ENCODE measurements around the gene MNT. TPM values are rescaled to one million over a fixed set of nuclear protein-coding genes. Genes with fewer than 3 reads are reported as not detected.

Gene MNT
- total RNA-seq, 1 experiment from 2014 or later, result 49.6 TPM

DNA sequence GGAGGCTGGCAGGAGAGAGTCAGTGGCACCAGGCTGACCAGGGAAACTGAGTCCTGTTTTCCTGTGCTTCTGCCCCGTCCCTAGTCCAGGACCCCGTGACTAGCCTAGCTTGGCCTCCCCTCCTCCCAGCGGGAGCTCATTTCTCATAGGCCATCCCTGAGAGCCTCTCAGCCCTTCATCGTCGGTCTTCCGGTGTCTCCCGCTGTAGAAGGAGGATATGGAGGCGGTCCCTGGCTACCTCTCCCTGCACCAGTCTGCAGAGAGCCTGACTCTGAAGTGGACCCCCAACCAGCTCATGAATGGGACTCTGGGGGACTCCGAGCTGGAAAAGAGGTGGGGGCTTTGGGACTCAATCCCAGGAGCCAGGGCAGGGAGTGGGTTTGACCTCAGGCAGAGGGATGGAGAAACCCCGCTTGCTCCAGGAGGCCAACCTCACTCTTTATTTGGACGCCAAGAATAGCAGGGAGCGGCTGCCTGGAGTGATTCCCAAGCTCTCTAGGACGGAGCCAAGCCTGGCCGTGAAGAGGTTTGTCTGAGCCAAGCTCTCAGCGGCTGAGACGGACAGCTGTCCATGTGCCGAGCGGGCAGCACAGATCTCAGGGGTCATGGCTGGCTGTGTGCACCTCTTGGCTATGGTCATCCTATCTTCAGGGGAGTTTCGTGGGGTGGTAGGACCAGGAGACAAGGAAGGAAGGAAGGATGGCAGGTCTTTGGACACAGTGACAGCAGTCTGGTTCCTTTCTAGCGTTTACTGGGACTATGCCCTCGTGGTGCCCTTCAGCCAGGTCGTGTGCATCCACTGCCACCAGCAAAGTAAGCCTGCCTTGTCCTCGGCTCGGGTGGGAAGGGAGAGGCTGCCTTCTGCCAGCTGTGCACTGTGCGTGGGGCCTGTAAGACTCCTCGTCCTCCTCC is 36.8 kb downstream of the MNT start:
- DNase-seq (ENCODE audit: low spot score), result no peak

DNA sequence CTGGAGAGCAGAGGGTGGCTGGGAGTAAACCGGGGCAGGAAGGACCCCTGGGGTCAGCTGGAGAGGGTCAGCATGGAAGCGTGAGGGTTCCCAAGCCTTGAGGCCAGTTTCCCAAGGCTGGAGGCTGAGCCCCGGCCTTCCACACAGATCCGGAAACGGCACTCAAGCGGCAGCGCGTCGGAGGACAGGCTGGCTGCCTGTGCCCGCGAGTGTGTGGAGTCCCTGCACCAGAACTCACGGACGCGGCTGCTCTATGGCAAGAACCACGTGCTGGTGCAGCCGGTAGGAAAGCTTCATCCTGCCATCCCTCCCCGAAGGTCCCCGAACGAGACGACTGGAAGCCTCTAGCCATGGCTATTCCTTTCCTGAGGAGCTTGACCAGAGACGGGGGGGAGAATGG is 37.5 kb downstream of the MNT start:
- no peak for DNase-seq (ENCODE audit: low spot score)

DNA sequence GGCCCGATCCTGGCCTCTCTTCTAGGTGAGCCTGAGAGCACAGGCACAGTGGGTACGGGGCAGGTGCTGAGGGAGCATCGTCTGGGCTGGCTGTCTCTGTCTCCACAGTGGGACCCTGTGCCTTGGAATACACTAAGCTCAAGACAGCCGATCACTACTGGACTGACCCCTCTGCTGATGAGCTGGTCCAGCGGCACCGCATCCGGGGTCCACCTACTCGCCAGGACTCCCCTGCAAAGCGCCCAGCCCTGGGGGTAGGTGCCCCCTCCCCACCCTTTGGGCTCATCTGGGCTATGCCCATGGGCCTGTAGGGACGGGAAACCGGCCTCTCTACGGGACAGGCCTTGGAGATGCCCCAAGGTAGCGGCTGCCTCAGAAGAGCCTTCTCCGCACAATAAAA is 38.0 kb downstream of the MNT start:
- no peak for DNase-seq (ENCODE audit: low spot score)

DNA sequence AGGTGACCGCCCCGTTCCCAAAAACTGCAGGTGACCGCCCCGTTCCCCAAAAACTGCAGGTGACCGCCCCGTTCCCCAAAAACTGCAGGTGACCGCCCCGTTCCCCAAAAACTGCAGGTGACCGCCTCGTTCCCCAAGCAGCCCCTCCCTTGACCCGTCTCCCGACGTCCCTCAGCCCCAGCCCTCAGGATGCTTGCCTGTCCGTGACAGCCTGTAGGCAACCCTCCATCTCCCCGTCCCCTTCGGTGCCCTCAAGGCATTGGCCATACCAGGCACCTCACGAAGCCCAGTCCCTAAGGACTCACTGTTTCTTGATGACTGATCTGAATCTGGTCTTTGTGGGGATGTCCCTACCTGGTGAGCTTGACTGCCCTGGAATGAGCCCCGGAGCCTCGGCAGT is 38.4 kb downstream of the MNT start:
- DNase-seq (ENCODE audit: low spot score), result no peak

DNA sequence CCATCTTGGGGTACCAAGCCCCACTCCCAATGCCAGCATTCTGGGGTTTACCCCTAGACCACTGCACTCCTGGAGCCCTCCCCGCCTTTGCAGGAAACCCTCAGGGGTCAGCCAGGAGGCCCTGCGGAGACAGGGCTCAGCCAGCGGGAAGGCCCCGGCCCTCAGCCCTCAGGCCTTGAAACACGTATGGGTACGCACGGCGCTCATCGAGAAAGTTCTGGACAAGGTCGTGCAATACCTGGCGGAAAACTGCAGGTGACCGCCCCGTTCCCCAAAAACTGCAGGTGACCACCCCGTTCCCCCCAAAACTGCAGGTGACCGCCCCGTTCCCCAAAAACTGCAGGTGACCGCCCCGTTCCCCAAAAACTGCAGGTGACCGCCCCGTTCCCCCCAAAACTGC is 38.8 kb downstream of the MNT start:
- DNase-seq (ENCODE audit: low spot score), result no peak

DNA sequence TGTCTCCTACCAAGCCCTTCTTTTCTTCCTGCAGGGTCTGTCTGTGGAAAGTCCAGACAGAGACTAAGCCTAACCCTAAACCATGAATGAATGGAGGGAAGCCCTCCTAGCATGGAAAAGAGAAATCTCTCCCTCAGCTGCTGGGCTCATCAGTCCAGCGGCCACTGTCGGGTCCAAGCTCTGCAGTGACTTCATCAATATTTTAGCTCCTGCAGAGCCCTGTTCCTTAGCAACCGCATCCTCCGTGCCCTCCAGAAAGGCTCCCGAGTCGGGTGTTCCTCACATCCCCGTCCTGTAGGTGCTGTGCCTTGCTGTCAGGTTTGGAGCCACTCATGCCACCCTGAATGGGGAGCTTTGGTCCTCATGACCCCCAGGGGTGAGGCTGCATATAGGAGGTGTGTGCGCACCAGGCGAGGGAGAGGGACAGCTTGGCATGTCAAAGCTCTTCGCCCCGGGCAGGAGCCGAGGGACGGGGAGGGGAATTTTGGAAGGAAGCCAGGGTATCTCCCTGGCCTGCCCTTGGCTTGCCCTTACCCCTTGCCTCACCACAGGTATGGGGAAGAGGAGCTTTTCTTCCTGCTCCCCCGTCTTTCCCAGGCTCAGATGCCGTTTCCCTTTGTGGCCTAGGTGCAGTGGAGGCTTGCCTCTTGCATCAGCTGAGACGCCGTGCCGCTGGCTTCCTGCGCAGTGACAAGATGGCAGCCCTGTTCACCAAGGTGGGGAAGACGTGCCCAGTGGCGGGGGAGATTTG is 39.7 kb downstream of the MNT start:
- no peak for DNase-seq (ENCODE audit: low spot score)

DNA sequence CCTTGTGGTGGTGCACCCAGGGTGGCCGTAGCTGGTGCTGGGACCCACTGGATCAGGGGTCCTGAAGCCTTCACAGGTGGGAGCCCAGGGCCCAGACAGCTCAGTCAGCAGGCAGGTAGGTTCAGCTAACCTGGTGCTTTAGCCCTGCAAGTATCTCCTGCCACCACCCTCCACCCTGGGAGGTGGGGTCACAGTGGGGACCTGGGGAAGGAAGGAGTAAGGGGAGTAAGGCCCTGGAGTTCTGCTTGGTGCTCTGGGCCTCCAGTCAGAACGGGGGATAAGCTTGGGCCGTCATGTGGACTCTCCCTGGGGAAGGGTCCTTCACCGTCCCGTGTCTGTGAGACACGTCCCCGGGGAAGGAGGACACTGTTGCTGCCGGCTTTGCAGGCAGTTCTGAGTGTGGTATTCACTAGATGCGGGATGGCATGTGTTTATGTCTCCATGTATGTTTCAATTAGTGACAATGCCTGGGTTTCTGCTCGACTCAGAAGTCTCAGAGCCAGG is 42.9 kb downstream of the MNT start:
- no peak for DNase-seq (ENCODE audit: low spot score)

DNA sequence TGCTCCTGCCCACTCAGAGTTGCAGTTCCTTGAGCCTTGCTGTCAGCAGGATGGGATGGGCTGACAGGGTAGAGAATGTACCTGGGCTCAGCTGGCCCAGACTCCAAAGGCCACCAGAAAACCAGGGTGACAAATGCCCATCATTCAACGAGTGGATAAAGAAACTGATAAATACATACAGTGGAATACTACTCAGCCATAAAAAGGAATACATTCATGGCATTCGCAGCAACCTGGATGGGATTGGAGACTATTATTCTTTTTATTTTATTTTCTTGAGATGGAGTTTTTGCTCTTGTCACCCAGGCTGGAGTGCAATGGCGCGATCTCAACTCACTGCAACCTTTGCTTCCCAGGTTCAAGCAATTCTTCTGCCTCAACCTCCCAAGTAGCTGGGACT is 43.6 kb downstream of the MNT start:
- no peak for DNase-seq (ENCODE audit: low spot score)

DNA sequence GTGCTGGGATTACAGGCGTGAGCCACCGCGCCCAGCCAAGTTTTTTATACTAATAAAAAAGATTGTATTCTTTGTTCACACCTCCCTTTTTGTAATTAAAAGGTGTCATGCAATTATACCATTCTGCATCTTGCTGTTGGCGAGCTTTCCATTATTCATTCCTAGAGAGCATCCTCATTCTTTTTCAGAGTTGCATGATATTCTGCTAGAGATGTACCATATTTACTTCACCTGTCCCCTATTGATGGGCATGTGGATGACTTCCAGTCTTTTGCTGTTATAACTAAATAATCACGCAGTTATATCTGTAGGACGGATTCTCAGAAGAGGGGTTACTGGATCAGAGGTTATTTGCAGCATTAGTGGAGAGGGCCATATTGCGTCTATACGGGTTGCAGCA is 46.5 kb downstream of the MNT start:
- no peak for DNase-seq (ENCODE audit: low spot score)

DNA sequence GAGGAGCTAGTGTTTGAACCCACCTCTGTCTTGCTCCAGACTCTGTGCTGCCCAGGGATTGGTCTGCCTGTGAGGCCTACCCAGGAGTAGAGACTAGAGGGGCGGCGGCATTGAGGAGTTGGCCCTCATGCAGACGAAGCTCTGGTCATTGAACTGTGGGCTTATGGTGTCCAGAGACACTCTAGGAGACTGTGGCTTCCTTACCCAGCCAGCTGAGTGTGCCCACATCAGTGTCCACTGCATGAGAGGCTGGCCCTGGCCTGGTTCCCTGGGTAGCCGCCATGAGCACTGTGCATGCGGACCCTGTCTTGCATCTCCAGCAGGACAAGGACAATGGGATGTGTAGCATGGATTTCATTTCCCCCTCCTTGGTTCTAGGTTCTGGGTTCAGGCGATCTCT is 49.6 kb downstream of the MNT start:
- DNase-seq (ENCODE audit: low spot score), result no peak

DNA sequence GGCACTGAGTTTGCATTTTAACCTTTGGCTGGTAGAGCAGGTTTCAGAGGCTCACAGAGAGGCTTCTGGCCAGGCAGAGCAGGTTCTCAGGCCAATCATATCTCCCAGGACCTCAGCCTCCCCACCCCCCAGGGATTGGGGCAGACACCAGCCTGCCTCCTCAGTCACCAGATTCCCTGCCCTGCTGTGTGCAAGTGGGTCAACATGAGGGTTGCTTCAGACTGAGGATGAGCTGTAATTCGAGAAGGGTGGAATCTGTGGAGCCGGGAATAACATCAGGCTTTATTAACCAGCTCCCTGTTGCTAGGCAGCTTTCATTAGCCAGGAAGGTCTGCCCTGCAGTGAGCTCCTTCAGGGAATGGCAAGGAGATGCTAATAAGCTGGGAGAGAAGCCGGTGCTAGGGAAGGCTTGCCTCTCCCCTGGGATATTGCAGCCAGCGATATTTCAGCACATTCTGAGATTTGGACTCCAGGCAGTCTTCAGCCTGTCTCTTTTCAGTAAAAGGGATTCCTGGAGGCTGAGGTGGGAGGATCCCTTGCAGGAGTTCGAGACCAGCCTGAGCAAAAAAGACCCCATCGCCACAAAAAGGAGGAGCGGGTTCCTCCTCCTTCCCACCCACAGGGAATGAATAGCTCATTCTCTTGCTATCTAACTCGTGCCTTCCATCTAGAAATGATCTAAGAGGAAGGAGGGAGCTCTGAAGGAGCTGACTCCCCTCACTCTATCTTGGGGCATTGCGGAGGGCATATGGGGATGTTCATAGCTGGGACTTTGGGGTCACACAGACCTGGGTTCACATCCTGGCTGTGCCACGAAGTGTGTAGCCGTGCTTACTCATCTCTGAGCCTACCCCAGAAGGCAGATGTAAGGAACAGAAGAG is 52.8 kb downstream of the MNT start:
- peak; percentile 70 for DNase-seq (ENCODE audit: low spot score)

DNA sequence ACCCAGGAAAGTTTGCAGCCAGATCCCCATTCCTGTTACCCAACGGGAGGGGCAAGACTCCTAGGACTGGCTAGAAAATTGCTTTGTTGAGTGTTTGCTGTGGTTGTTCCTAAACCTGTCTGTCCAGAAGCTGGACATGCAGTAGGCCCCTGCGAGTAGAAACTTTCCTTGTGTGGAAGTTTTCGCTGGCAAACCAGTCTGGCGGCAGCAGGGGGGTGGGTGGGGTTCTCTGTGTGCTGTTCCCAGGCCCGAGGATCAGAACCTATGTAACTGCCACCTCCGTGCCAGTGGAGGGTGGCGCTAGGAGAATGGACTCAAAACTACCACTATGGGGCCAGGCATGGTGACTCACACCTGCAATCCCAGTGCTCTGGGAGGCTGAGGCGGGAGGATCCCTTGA is 54.4 kb downstream of the MNT start:
- peak; percentile 2 for DNase-seq (ENCODE audit: low spot score)

DNA sequence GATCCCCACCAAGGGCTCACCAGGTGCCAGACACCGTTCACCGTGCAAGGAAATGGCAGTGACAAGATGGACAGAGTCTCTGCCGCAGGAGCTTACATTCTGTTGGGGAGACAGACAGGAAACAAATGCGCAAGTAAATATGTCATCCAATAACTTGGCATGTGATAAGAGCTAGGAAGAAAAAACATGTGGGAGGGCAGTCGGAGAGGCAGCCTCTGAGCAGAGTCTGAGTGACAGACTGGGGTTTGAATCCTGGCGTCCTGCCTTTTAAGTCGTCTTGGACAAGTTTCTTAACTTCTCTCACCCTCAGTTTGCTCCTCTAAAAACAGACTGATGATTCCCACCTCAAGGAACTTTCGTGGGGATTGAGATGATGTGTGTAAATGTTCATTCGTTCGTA is 56.3 kb downstream of the MNT start:
- DNase-seq (ENCODE audit: low spot score), result no peak

DNA sequence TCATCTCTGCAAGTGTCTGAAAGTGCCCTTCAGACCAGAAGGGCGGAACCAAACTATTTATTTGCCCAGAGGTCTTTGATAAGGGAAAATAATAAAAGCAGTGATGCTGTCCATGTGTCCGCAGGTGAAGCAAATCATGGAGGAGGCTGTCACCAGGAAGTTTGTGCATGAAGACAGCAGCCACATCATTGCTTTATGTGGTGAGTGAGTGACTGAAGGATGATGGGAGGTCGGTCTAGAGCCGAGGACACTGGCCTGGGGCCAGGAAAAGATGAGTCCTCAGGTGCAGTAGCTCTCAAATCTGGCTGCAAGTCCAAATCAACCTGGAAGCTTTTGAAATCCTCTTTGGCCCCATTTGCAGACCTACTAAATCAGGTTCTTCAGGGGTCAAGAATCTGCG is 57.4 kb downstream of the MNT start:
- no peak for DNase-seq (ENCODE audit: low spot score)

DNA sequence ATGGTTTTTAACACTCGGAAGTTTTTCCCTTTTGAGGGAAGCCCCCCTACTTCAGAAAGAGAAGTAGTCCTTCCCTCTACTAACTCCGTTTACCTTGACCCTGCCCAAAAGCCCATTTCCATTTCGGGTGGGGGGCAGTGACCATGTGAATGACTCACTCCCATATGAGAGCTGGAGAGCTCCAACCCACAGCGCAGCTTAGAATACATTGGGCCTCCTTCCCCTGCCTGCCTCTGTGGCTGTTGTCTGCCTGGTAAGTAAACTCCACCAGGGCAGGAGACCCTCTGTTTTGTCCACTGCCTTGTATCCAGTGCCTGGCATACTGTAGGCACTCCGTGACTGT is 62.6 kb downstream of the MNT start:
- DNase-seq (ENCODE audit: low spot score), result no peak

DNA sequence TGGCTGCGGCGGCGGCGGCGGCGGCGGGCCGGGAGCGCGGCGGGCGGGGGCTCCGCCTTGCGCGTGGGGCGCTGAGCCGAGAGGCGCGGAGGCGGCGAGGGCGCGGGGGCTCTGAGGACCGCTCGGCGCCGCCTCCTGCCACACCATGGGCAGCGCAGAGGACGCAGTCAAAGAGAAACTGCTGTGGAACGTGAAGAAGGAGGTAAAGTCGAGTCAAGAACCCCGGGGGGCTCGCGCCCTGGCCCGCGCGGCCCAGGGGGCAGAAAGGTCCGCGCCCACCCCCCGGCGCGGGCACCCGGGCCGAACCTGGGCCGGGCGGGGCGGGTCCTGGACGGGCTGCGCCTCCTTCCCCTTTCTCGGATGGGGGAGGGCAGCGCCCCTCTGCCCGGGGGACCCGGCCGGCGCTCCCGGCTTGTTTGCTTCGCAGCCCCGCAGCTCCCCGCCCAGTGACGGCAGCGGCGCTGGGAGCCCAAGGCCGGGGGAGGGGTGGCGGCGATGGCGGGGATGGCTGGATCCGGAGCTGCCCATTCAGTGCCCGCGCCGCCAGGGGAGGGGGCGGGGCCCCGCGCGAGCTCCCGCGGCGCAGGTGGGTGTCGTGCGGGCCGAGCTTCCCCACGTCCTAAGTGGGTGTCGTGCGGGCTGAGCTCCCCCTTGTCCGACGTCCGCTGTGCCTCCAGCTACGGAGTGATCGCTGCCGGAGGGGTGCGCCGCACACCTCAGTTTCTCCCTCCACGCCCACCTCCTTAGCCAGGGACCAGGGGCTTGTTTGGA is 63.1 kb downstream of the MNT start:
- DNase-seq (ENCODE audit: low spot score), result peak; percentile 36

DNA sequence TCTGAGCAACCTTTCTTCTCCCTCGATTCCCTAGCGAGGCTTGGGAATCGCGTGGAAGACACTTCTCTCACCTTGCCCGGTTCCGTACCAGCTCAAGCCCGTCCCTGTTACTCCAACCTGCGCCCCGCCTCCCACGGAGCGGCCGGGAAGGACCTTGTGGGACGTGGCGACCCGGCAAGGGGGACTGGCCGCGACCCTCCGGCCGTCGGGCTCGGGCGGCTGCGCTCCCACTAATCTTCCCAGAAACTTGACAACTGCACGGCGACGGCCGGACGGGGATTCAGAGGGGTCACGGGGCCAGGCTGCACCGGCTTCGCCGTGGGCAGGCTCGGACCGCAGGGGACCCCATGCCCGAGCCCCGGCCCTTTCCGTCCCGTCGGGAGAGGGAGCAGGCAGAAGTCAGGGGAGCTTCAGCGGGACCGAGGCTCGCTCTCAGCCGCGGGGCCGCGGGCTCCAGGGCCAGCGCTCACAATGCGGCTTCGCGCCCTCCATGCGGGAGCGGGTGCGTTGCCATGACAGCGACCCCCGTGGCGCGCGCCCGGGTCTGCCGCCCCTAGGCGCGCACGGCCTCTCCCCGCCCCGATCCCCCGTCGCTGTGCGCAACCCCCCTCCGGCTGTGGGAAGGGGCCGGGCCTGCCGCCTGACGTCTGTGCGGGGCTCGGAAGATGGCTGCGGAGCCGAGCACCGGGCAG is 63.9 kb downstream of the MNT start, which contains the start of gene SGSM2:
SGSM2 (plus strand) TSS at position 650 of the 692 bp plus-strand sequence. CDS start 188 bp downstream, outside the sequence.
- DNase-seq (ENCODE audit: low spot score), result no peak

DNA sequence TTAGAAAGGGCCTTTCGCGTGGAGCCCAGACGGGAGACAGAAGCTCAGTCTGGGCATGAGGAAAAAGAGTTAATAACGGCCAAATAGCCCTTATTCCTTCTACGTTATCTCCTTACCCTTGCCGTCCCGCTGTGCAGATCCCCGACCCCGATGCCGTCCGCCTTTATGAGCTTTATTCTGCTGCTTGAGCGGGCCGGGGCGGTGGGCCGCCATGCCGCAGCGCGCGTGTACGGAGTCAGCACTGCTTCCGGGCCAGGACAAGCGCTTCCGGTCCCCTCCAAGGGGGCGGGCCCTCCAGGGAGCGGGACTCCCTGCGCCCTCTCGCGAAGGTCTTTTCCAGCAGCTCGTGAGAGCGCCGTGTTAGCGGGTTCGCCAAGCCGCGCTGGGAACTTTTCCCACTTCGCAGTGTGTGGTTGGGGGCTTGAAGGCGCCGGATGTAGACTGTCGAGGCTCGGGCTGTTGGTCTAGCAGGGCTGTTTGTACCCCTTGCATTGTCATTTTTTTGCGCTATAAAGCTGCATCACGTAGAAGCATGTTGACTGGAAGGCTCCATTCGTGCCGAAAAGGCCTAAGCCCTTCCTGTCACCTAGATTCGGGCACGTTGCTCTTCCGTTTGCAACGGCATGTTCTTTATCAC is 64.5 kb downstream of the MNT start, which contains the start of gene TSR1:
TSR1 (minus strand) TSS at position 243 of the 637 bp plus-strand sequence; CDS start at position 213, 30 bp downstream.
- peak; percentile 87 for DNase-seq (ENCODE audit: low spot score)

DNA sequence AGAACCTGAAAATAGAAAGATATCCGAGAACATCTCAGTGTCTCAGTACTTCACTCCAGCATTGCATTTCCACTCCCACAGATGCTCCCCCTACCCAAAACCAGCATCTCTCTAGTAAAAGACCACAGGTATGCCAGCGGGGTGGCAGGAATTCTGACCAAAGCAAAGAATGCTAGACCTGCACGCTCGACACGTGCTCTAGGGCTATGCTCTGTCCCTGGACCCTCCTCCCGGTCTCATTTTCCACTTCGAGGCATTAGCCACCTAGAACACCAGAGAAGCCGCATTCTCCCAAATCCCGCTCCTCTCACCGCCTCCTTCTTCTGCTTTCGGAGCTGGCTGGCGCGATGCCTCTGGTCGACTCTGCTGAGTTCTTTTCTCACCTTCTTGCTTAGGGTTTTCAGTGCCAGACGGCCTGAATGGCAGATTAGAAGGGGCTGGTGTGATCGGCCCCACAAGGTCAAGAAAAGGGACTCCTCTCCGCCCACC is 65.1 kb downstream of the MNT start:
- peak; percentile 6 for DNase-seq (ENCODE audit: low spot score)
